Left ventricle myocardium inferior (tissue), 1 donor: ENCODE results near the gene HBM. TPM values are rescaled to one million over a fixed set of nuclear protein-coding genes. Genes with fewer than 3 reads are reported as not detected.
"Not testable (repeated sequence)": the region's sequence is repeated elsewhere in the genome, so short reads cannot be mapped to it uniquely, and the experiment has no call there.

ENCODE experiments used
- DNase-seq: peaks from one replicate; pipeline ENCODE4 v3.0.0-alpha.2; 2020
- H3K27ac ChIP-seq: fragments of 200-600 bp; replicated peaks from 2 replicates; pipeline ENCODE4 v1.8.0; 2021
- H3K27me3 ChIP-seq: fragments of 200-600 bp; 2 replicates; pipeline ENCODE4 v1.8.0; 2021; ENCODE audit warnings: low read depth
- H3K36me3 ChIP-seq: fragments of 200-600 bp; 2 replicates; pipeline ENCODE4 v1.8.0; 2021
- H3K4me1 ChIP-seq: fragments of 200-600 bp; 2 replicates; pipeline ENCODE4 v1.8.0; 2021
- H3K4me3 ChIP-seq: fragments of 200-600 bp; 2 replicates; pipeline ENCODE4 v1.8.0; 2021; ENCODE audit warnings: mild to moderate bottlenecking, moderate library complexity
- H3K9me3 ChIP-seq: fragments of 200-600 bp; replicated peaks from 2 replicates; pipeline ENCODE4 v1.8.0; 2021
- intact Hi-C: fragments of 100-400 bp; cut with micrococcal nuclease; formaldehyde crosslinking; loops from one replicate; pipeline ENCODE4 v1.11.0; 2022
- total RNA-seq: library from RNA; stranded (reverse); fragmentation: NEBNext Ultra II Directional; extraction: Animal tissue kit (Norgen Biotek cat#: 25700); gene quantifications from one replicate; pipeline ENCODE4 v1.2.1, GENCODE V29; 2021
- TF ChIP-seq, protein P1 (sequence below): fragments of 200-600 bp; IDR thresholded peaks from 2 replicates; pipeline ENCODE4 v1.8.0; 2021; ENCODE audit warnings: antibody characterized with exemption, mild to moderate bottlenecking, borderline replicate concordance
- donor health status: DM: no; HTN: yes; CAD: no; lungs with severe emphysema.

HBM gene
- total RNA-seq, 1 donor from 2014 or later, result not detected

DNA sequence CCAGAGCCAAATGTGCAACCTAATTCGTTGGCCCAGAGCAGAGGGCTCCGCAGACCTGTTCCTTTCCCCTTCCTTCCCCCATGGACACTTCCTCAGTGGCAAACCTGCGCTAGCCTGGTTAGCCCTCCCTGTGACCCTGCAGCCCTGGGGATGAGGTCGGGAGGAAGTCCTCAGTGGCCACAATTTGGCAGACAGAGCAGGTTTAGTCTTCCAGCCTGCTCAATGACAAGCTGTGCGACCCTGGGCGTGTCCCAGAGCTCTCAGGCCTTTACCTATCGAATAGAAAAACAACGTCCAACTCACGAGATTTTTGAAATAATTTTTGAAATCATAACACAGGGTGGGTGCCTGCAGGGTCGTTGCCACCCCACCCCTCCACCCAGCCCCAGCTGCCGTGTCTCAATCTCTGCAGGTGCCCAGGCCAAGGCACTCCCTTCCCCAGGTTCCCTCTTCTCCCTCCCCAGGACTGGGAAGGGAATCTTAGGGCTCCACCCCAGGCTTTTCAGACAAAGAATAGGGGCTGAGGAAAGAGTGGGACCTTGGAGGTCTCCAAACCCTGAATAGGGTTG is 1.4 kb downstream of the HBM start:
- TF ChIP-seq, protein P1, sequence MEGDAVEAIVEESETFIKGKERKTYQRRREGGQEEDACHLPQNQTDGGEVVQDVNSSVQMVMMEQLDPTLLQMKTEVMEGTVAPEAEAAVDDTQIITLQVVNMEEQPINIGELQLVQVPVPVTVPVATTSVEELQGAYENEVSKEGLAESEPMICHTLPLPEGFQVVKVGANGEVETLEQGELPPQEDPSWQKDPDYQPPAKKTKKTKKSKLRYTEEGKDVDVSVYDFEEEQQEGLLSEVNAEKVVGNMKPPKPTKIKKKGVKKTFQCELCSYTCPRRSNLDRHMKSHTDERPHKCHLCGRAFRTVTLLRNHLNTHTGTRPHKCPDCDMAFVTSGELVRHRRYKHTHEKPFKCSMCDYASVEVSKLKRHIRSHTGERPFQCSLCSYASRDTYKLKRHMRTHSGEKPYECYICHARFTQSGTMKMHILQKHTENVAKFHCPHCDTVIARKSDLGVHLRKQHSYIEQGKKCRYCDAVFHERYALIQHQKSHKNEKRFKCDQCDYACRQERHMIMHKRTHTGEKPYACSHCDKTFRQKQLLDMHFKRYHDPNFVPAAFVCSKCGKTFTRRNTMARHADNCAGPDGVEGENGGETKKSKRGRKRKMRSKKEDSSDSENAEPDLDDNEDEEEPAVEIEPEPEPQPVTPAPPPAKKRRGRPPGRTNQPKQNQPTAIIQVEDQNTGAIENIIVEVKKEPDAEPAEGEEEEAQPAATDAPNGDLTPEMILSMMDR, result no peak
- H3K4me3 ChIP-seq, result no peak overlapping the region
- no peaks in the 10 kb centered on the region for H3K36me3 ChIP-seq
- peaks cover 23% of the 10 kb centered on the region for H3K4me1 ChIP-seq
- peaks cover 78% of the 10 kb centered on the region for H3K27me3 ChIP-seq
- H3K27ac ChIP-seq, result no peak overlapping the region
- no peak for DNase-seq
- no peaks in the 10 kb centered on the region for H3K9me3 ChIP-seq
- intact Hi-C loops, result no loop called here

DNA sequence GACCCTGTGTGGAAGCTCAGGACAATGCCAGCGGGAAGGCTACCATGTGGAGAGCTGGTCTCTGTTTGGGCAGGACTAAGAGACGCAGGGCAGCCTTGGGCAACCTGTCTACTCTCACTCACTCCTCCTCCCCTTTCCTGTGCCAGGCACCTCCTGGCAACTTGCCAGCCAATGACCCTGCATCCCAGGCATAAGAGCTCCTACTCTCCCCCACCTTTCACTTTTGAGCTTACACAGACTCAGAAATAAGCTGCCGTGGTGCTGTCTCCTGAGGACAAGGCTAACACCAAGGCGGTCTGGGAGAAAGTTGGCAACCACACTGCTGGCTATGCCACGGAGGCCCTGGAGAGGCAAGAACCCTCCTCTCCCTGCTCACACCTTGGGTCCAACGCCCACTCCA is 2.6 kb downstream of the HBM start:
- intact Hi-C loops, result no loop called here
- Histone ChIP-seq H3K4me3 (no peak overlapping the region), H3K27me3 (peaks cover 74% of the 10 kb centered on the region), H3K27ac (no peak overlapping the region), H3K36me3 (no peaks in the 10 kb centered on the region), H3K9me3 (no peaks in the 10 kb centered on the region), H3K4me1 (peaks cover 23% of the 10 kb centered on the region)
- DNase-seq, result no peak
- TF ChIP-seq, protein P1, result no peak

DNA sequence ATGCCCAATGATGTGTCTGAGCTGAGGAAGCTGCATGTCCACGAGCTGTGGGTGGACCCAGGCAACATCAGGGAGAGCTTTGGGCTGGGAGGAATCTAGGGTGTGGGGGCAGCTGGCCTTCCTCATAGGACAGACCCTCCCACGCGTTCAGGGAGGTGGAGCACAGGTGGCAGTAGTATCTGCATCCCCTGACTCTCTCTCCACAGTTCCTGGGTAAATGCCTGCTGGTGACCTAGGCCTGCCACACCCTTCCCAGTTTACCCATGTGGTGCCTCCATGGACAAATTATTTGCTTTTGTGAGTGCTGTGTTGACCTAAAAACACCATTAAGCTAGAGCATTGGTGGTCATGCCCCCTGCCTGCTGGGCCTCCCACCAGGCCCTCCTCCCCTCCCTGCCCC is 3.2 kb downstream of the HBM start:
- Histone ChIP-seq H3K27ac (no peak overlapping the region), H3K4me3 (no peak overlapping the region), H3K36me3 (no peaks in the 10 kb centered on the region), H3K27me3 (peaks cover 76% of the 10 kb centered on the region), H3K9me3 (no peaks in the 10 kb centered on the region), H3K4me1 (peaks cover 23% of the 10 kb centered on the region)
- DNase-seq, result no peak
- intact Hi-C loops, result no loop called here
- TF ChIP-seq, protein P1, result no peak

DNA sequence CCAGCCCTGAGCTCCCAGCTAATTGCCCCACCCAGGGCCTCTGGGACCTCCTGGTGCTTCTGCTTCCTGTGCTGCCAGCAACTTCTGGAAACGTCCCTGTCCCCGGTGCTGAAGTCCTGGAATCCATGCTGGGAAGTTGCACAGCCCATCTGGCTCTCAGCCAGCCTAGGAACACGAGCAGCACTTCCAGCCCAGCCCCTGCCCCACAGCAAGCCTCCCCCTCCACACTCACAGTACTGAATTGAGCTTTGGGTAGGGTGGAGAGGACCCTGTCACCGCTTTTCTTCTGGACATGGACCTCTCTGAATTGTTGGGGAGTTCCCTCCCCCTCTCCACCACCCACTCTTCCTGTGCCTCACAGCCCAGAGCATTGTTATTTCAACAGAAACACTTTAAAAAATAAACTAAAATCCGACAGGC is 4.3 kb downstream of the HBM start:
- H3K36me3 ChIP-seq, H3K9me3 ChIP-seq, intact Hi-C loops, H3K4me3 ChIP-seq, H3K27ac ChIP-seq: not testable (repeated sequence)
- peak; percentile 26 for DNase-seq
- Histone ChIP-seq H3K27me3 (peaks cover 82% of the 10 kb centered on the region), H3K4me1 (peaks cover 21% of the 10 kb centered on the region)

DNA sequence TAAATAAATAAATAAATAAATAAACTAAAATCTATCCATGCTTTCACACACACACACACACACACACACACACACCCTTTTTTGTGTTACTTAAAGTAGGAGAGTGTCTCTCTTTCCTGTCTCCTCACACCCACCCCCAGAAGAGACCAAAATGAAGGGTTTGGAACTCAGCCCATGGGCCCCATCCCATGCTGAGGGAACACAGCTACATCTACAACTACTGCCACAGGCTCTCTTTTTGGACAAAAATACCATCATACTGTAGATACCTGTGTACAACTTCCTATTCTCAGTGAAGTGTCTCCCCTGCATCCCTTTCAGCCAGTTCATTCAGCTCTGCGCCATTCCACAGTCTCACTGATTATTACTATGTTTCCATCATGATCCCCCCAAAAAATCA is 5.0 kb downstream of the HBM start:
- TF ChIP-seq, protein P1, result no peak
- Histone ChIP-seq H3K9me3 (no peaks in the 10 kb centered on the region), H3K36me3 (no peaks in the 10 kb centered on the region), H3K4me1 (peaks cover 17% of the 10 kb centered on the region), H3K27ac (no peak overlapping the region), H3K27me3 (peaks cover 82% of the 10 kb centered on the region), H3K4me3 (no peak overlapping the region)
- intact Hi-C loops, result no loop called here
- no peak for DNase-seq

DNA sequence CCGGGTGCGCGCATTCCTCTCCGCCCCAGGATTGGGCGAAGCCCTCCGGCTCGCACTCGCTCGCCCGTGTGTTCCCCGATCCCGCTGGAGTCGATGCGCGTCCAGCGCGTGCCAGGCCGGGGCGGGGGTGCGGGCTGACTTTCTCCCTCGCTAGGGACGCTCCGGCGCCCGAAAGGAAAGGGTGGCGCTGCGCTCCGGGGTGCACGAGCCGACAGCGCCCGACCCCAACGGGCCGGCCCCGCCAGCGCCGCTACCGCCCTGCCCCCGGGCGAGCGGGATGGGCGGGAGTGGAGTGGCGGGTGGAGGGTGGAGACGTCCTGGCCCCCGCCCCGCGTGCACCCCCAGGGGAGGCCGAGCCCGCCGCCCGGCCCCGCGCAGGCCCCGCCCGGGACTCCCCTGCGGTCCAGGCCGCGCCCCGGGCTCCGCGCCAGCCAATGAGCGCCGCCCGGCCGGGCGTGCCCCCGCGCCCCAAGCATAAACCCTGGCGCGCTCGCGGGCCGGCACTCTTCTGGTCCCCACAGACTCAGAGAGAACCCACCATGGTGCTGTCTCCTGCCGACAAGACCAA is 6.7 kb downstream of the HBM start, which contains the start of gene HBA2:
Gene HBA2 (plus strand): TSS at position 503 of the 568 bp plus-strand sequence. CDS start 37 bp downstream, at position 540.
- intact Hi-C loops, DNase-seq, H3K4me1 ChIP-seq, H3K27ac ChIP-seq, H3K9me3 ChIP-seq, H3K36me3 ChIP-seq, H3K4me3 ChIP-seq: not testable (repeated sequence)
- peaks cover 75% of the 10 kb centered on the region for H3K27me3 ChIP-seq

DNA sequence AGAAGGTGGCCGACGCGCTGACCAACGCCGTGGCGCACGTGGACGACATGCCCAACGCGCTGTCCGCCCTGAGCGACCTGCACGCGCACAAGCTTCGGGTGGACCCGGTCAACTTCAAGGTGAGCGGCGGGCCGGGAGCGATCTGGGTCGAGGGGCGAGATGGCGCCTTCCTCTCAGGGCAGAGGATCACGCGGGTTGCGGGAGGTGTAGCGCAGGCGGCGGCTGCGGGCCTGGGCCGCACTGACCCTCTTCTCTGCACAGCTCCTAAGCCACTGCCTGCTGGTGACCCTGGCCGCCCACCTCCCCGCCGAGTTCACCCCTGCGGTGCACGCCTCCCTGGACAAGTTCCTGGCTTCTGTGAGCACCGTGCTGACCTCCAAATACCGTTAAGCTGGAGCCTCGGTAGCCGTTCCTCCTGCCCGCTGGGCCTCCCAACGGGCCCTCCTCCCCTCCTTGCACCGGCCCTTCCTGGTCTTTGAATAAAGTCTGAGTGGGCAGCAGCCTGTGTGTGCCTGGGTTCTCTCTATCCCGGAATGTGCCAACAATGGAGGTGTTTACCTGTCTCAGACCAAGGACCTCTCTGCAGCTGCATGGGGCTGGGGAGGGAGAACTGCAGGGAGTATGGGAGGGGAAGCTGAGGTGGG is 7.6 kb downstream of the HBM start:
- H3K9me3 ChIP-seq, H3K4me3 ChIP-seq, intact Hi-C loops, DNase-seq, H3K4me1 ChIP-seq, H3K36me3 ChIP-seq, H3K27ac ChIP-seq: not testable (repeated sequence)
- H3K27me3 ChIP-seq, result peaks cover 75% of the 10 kb centered on the region

DNA sequence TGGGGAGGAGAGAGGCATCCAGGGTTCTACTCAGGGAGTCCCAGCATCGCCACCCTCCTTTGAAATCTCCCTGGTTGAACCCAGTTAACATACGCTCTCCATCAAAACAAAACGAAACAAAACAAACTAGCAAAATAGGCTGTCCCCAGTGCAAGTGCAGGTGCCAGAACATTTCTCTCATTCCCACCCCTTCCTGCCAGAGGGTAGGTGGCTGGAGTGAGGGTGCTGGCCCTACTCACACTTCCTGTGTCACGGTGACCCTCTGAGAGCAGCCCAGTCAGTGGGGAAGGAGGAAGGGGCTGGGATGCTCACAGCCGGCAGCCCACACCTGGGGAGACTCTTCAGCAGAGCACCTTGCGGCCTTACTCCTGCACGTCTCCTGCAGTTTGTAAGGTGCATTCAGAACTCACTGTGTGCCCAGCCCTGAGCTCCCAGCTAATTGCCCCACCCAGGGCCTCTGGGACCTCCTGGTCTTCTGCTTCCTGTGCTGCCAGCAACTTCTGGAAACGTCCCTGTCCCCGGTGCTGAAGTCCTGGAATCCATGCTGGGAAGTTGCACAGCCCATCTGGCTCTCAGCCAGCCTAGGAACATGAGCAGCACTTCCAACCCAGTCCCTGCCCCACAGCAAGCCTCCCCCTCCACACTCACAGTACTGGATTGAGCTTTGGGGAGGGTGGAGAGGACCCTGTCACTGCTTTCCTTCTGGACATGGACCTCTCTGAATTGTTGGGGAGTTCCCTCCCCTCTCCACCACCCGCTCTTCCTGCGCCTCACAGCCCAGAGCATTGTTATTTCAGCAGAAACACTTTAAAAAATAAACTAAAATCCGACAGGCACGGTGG is 8.4 kb downstream of the HBM start:
- peaks cover 75% of the 10 kb centered on the region for H3K27me3 ChIP-seq

More for the DNA sequence above, 8.4 kb downstream of the HBM start:
- H3K27ac ChIP-seq, intact Hi-C loops, H3K36me3 ChIP-seq, H3K4me1 ChIP-seq, H3K4me3 ChIP-seq, DNase-seq, H3K9me3 ChIP-seq: not testable (repeated sequence)
